OCI-LY1 (cell line): ENCODE measurements around the gene PPP1R1A.

Experiments
- CTCF ChIP-seq: fragments of 200-600 bp; sonication (generic), shearing (Covaris generic); IDR thresholded peaks from 2 replicates; pipeline ENCODE4 v1.5.1; 2017; ENCODE audit warnings: mild to moderate bottlenecking, antibody characterized with exemption, low read length, moderate library complexity, mixed read lengths
- EZH2 ChIP-seq: fragments of 200-600 bp; sonication (generic), shearing (Covaris generic); IDR thresholded peaks from 2 replicates; pipeline ENCODE4 v1.8.0; 2017; ENCODE audit warnings: borderline replicate concordance, mixed run types, mild to moderate bottlenecking, antibody characterized with exemption, low read length, moderate library complexity, mixed read lengths

DNA sequence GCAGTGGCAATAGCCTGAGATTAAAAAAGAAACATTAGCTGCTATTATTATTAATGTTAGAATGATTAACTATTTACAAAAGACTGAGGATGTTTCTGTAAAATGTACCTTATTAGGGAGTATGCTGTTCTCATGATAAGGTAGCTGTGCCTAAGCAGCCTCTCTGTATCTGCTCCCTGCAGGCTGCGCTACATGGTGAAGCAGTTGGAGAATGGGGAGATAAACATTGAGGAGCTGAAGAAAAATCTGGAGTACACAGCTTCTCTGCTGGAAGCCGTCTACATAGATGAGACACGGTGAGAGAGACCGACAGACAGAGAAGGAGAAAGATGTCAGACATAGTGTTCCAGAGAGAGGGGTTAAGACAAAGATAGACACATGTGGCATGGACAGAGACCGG, 21.7 kb downstream of the PPP1R1A start:
- TF ChIP-seq EZH2 (no peak), CTCF (no peak)
